CD4-positive, alpha-beta T cell treated with Interleukin-1 beta for 1 hour (primary cell): ENCODE results near the gene LIPT1.
"Not testable (repeated sequence)": the region's sequence is repeated elsewhere in the genome, so short reads cannot be mapped to it uniquely, and the experiment has no call there.

Experiments used
- DNase-seq, 2 donors: peaks; one replicate each; pipeline ENCODE4 v3.0.0-alpha.2; 2020 to 2022

The LIPT1 gene

GRCh38 chr2:99180755-99181623, 26.2 kb downstream of the LIPT1 start, which contains the start of the genes MITD1 and MRPL30:
Gene MITD1, minus strand, starts transcription at chr2:99181058. Its CDS starts 77 bp downstream, at chr2:99180981.
Gene MRPL30, plus strand, starts transcription at chr2:99181184. Its CDS starts 5,020 bp downstream, at chr2:99186204.
- peak; percentile 89 to 92 for DNase-seq

- DNase-seq = no peak
Observed at GRCh38 chr2:99181624-99182000, 26.8 kb downstream of the LIPT1 start.

GRCh38 chr2:99183025-99183424, 28.3 kb downstream of the LIPT1 start:
- DNase-seq = no peak

GRCh38 chr2:99184811-99185210, 30.0 kb downstream of the LIPT1 start:
- no peak for DNase-seq

- no peak for DNase-seq
Observed at GRCh38 chr2:99187011-99187410, 32.2 kb downstream of the LIPT1 start.

- no peak for DNase-seq
Observed at GRCh38 chr2:99188357-99188756, 33.6 kb downstream of the LIPT1 start.

- DNase-seq = no peak
Observed at GRCh38 chr2:99190548-99190947, 35.8 kb downstream of the LIPT1 start.

- not testable (repeated sequence) for DNase-seq
Observed at GRCh38 chr2:99192364-99192763, 37.6 kb downstream of the LIPT1 start.

- no peak for DNase-seq
Observed at GRCh38 chr2:99198103-99198841, 43.5 kb downstream of the LIPT1 start.

- no peak for DNase-seq
Observed at GRCh38 chr2:99200076-99200800, 45.5 kb downstream of the LIPT1 start.

GRCh38 chr2:99201959-99202678, 47.4 kb downstream of the LIPT1 start:
- DNase-seq = no peak

- no peak for DNase-seq
Observed at GRCh38 chr2:99205491-99205890, 50.7 kb downstream of the LIPT1 start.
